ENCODE results near the gene BABAM2.

- no peak for TF ChIP-seq EZH2 (IDR thresholded peaks at IDR 0.05; ENCODE audit: borderline replicate concordance, low read depth, low read length, severe bottlenecking)
- TF ChIP-seq CTCF (IDR thresholded peaks at IDR 0.05; ENCODE audit: borderline replicate concordance, extremely low read depth, low read length, poor library complexity, severe bottlenecking), result no peak
Measured at GRCh38 chr2:27902098-27902497, 11.6 kb downstream of the BABAM2 start.

Measured in DND-41 (cell line).